Endothelial cell of umbilical vein (primary cell): ENCODE data around the gene IL1R1. TPM values are rescaled to one million over a fixed set of nuclear protein-coding genes. Genes with fewer than 3 reads are reported as not detected.

ENCODE experiments used
- BruUV-seq: library from RNA; stranded (reverse); fragments of 400-500 nt; replicated peaks from 2 replicates; lab custom pipeline; 2021; lab: Mats Ljungman, UMichigan
- CTCF ChIA-PET: fragments of 300-600, 350-600 bp; sonication (Branson Sonifier 250); formaldehyde crosslinking; loops from one replicate; lab custom pipeline; 2021; ENCODE audit warnings: antibody characterized with exemption, inconsistent platforms; lab: Charles Lee
- POLR2A ChIA-PET: fragments of 300-600, 350-600 bp; sonication (Branson Sonifier 250); formaldehyde crosslinking; loops from one replicate; lab custom pipeline; 2021; ENCODE audit warnings: antibody characterized with exemption, inconsistent platforms; lab: Charles Lee
- DNase-seq: peaks from one replicate; pipeline ENCODE4 v3.0.0-alpha.2; 2011; ENCODE audit warnings: low read depth, low spot score
- FAIRE-seq: peaks from 2 replicates; lab custom pipeline; 2011; peaks lifted over from hg19 to GRCh38; lab: Jason Lieb, UNC
- H2AFZ ChIP-seq: 2 replicates; pipeline ENCODE4 v1.6.0; 2012; ENCODE audit warnings: low read depth, low read length, control low read depth, inconsistent platforms
- H3K27ac ChIP-seq: 2 replicates; pipeline ENCODE4 v1.5.1; 2011; ENCODE audit warnings: low read depth, mild to moderate bottlenecking, control low read depth, low read length, moderate library complexity; ENCODE audit not compliant: insufficient read depth
- H3K27me3 ChIP-seq, 2 experiments: 2 replicates each; pipeline versions ENCODE4 v1.6.0 to v1.6.1; 2011; ENCODE audit warnings: low read length in 2 of 2, mixed read lengths in 1 of 2; ENCODE audit not compliant: control insufficient read depth in 2 of 2, insufficient read depth in 2 of 2
- H3K36me3 ChIP-seq, 2 experiments: 2 replicates in 1 of 2; 3 replicates in 1 of 2; pipeline ENCODE4 v1.5.1; 2011; ENCODE audit warnings: low read length in 2 of 2, mild to moderate bottlenecking in 1 of 2, moderate library complexity in 1 of 2; ENCODE audit not compliant: control insufficient read depth in 2 of 2, insufficient read depth in 2 of 2; ENCODE audit errors: extremely low read depth in 1 of 2
- H3K4me1 ChIP-seq: 3 replicates; pipeline ENCODE4 v1.5.1; 2011; ENCODE audit warnings: mild to moderate bottlenecking, low read length; ENCODE audit not compliant: control insufficient read depth, insufficient read depth; ENCODE audit errors: extremely low read depth
- H3K4me2 ChIP-seq: 2 replicates; pipeline ENCODE4 v1.6.1; 2011; ENCODE audit warnings: low read length, control low read depth, mixed read lengths; ENCODE audit not compliant: insufficient read depth
- H3K4me3 ChIP-seq, 3 experiments: fragments of 200-600 bp in 1 of 3; sonication (generic), shearing (Covaris generic) in 1 of 3; replicated peaks in 1 of 3; 2 replicates each; pipeline ENCODE4 v1.5.1; 2011 to 2016; ENCODE audit warnings: control low read depth in 3 of 3, low read length in 3 of 3, mild to moderate bottlenecking in 2 of 3, inconsistent platforms in 1 of 3, low read depth in 1 of 3, moderate library complexity in 1 of 3; ENCODE audit not compliant: insufficient read depth in 1 of 3
- H3K79me2 ChIP-seq: 2 replicates; pipeline ENCODE4 v1.6.0; 2012; ENCODE audit warnings: low read length, inconsistent platforms; ENCODE audit not compliant: control insufficient read depth, insufficient read depth
- H3K9ac ChIP-seq: replicated peaks from 2 replicates; pipeline ENCODE3; 2011; ENCODE audit warnings: low read length, control low read depth; ENCODE audit not compliant: insufficient read depth; ENCODE audit errors: extremely low read depth
- H3K9me1 ChIP-seq: replicated peaks from 3 replicates; pipeline ENCODE4 v1.6.0; 2011; ENCODE audit warnings: mild to moderate bottlenecking, low read length; ENCODE audit not compliant: control insufficient read depth, insufficient read depth; ENCODE audit errors: extremely low read depth
- H3K9me3 ChIP-seq: replicated peaks from 2 replicates; pipeline ENCODE4 v1.5.1; 2012; ENCODE audit warnings: low read length, inconsistent platforms; ENCODE audit not compliant: control insufficient read depth, insufficient read depth
- H4K20me1 ChIP-seq: replicated peaks from 2 replicates; pipeline ENCODE3; 2011; ENCODE audit warnings: mild to moderate bottlenecking, low read length; ENCODE audit not compliant: control insufficient read depth, insufficient read depth; ENCODE audit errors: extremely low read depth
- EZH2 ChIP-seq: IDR thresholded peaks from 2 replicates; pipeline ENCODE4 v1.6.1; 2012; ENCODE audit warnings: borderline replicate concordance, low read depth, mild to moderate bottlenecking, moderate library complexity, low read length, inconsistent platforms; ENCODE audit not compliant: severe bottlenecking
- FOS ChIP-seq: IDR thresholded peaks from 2 replicates; pipeline ENCODE4 v1.6.1; 2011; ENCODE audit warnings: mild to moderate bottlenecking, low read length, moderate library complexity, borderline replicate concordance; ENCODE audit not compliant: insufficient read depth
- GATA2 ChIP-seq: IDR thresholded peaks from 2 replicates; pipeline ENCODE4 v1.7.0; 2011; ENCODE audit warnings: low read depth, mild to moderate bottlenecking, moderate library complexity, mixed read lengths, low read length; ENCODE audit not compliant: insufficient read length, insufficient read depth
- JUN ChIP-seq: IDR thresholded peaks from 2 replicates; pipeline ENCODE4 v1.6.1; 2011; ENCODE audit warnings: borderline replicate concordance, low read depth; ENCODE audit not compliant: insufficient read length, insufficient read depth
- MYC ChIP-seq: IDR thresholded peaks from one replicate; pipeline ENCODE4 v1.6.1; 2011; ENCODE audit warnings: mild to moderate bottlenecking, low read depth, low read length
- POLR2A ChIP-seq: IDR thresholded peaks from 2 replicates; pipeline ENCODE4 v1.6.1; 2012; ENCODE audit warnings: low read depth, mild to moderate bottlenecking, control low read depth, low read length
- dilution Hi-C: fragments of 300-500 bp; cut with MboI; formaldehyde crosslinking; loops from one replicate; pipeline ENCODE4 v1.15.0; 2019; ENCODE audit warnings: low sequenced_read_pairs; ENCODE audit not compliant: extremely low pct_ligation_motif_present
- intact Hi-C: fragments of 100-400 bp; cut with micrococcal nuclease; formaldehyde crosslinking; loops from one replicate; pipeline ENCODE4 v1.10.0; 2022
- polyA plus RNA-seq, 4 experiments: library from polyadenylated mRNA; depleted of rRNA in 3 of 4; stranded (reverse) in 3 of 4; unstranded in 1 of 4; fragments of >200 nt; gene quantifications; 2 replicates each; pipeline versions ENCODE4 v1.2.1 to v1.2.3, GENCODE V29; 2011 to 2012; ENCODE audit warnings: missing spikeins in 1 of 4
- total RNA-seq: library from RNA; stranded (reverse); gene quantifications from 2 replicates; pipeline ENCODE4 v1.2.3, GENCODE V29; 2021
- TF ChIP-seq, protein P1 (sequence below), 2 donors: IDR thresholded peaks; 1 replicate in 1 of 2; 2 replicates in 1 of 2; pipeline ENCODE4 v1.5.1; 2011; ENCODE audit warnings: low read length in 2 of 2, mild to moderate bottlenecking in 2 of 2, moderate library complexity in 2 of 2, control low read depth in 1 of 2, inconsistent platforms in 1 of 2, low read depth in 1 of 2; ENCODE audit not compliant: insufficient read depth in 1 of 2; ENCODE audit errors: extremely low read depth in 1 of 2

Gene IL1R1
- total and polyA plus RNA-seq, 2 donors (not counting 3 experiments of a cell fraction or from before 2014, with no cell fraction given) = 5.4 to 5.5 TPM

DNA sequence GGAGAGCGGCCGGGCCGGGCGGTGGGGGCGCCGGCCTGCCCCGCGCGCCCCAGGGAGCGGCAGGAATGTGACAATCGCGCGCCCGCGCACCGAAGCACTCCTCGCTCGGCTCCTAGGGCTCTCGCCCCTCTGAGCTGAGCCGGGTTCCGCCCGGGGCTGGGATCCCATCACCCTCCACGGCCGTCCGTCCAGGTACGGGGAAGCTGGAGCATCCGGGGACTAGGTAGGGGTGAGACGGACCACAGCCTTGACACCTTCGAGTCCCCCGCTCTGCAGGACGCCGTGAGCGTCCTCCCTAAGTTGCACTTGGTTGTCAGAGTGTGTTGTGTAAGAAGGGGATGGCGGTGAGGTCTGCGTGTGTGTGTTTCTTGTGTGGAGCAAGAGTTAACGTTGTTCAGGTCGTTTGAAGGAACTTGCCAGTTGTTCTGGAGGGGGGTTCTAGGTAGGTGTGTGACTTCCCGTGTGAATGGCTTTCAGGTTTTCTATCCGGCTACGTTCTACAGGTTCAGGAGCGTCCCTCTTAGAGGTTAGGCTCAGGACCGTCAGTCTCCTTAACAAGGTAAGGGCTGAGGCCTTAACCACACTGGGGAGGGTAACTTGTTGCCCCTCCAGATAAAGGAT, 393 bp downstream of the IL1R1 start:
- FAIRE-seq = peak; percentile 4
- BruUV-seq = no TSS peak
- intact Hi-C loops = no loop called here

More for the DNA sequence above, 393 bp downstream of the IL1R1 start:
- Histone ChIP-seq H3K9me1 (no peaks in the 10 kb centered on the region), H3K27ac (no peak overlapping the region), H3K36me3 (no peaks in the 10 kb centered on the region), H3K4me1 (peaks cover 14% of the 10 kb centered on the region), H3K9ac (peak overlapping the region; percentile 10), H4K20me1 (no peaks in the 10 kb centered on the region), H3K4me3 (peak overlapping the region; percentile 9 to 63 (median 63)), H3K9me3 (peaks cover 4% of the 10 kb centered on the region), H2AFZ (peak overlapping the region; percentile 86), H3K79me2 (no peaks in the 10 kb centered on the region), H3K4me2 (peak overlapping the region; percentile 65), H3K27me3 (no peaks in the 10 kb centered on the region)
- POLR2A ChIA-PET = no interaction called here
- TF ChIP-seq GATA2 (no peak), POLR2A (peak; percentile 1), FOS (no peak), JUN (no peak), EZH2 (no peak), MYC (no peak)
- TF ChIP-seq, protein P1, sequence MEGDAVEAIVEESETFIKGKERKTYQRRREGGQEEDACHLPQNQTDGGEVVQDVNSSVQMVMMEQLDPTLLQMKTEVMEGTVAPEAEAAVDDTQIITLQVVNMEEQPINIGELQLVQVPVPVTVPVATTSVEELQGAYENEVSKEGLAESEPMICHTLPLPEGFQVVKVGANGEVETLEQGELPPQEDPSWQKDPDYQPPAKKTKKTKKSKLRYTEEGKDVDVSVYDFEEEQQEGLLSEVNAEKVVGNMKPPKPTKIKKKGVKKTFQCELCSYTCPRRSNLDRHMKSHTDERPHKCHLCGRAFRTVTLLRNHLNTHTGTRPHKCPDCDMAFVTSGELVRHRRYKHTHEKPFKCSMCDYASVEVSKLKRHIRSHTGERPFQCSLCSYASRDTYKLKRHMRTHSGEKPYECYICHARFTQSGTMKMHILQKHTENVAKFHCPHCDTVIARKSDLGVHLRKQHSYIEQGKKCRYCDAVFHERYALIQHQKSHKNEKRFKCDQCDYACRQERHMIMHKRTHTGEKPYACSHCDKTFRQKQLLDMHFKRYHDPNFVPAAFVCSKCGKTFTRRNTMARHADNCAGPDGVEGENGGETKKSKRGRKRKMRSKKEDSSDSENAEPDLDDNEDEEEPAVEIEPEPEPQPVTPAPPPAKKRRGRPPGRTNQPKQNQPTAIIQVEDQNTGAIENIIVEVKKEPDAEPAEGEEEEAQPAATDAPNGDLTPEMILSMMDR (IDR thresholded peaks at IDR 0.05; ENCODE audit: extremely low read depth in 1 of 2, insufficient read depth in 1 of 2, low read depth in 1 of 2, low read length in 2 of 2) = no peak
- CTCF ChIA-PET = interaction anchor here (0.9 to 2.6 kb wide), 11 partner anchors 9 to 213 kb away, joined by 3 to 23 read pairs (median 5); no protein-coding TSS in a partner anchor
- dilution Hi-C loops = no loop called here
- no peak for DNase-seq
